Measurements from ENCODE around the gene TRIM74. TPM values are rescaled to one million over a fixed set of nuclear protein-coding genes. Genes with fewer than 3 reads are reported as not detected.
"Not testable (repeated sequence)": the region's sequence is repeated elsewhere in the genome, so short reads cannot be mapped to it uniquely, and the experiment has no call there.

TRIM74 gene
- total and polyA plus RNA-seq, 4 donors = 0.69 to 0.84 TPM; not detected in 2

DNA sequence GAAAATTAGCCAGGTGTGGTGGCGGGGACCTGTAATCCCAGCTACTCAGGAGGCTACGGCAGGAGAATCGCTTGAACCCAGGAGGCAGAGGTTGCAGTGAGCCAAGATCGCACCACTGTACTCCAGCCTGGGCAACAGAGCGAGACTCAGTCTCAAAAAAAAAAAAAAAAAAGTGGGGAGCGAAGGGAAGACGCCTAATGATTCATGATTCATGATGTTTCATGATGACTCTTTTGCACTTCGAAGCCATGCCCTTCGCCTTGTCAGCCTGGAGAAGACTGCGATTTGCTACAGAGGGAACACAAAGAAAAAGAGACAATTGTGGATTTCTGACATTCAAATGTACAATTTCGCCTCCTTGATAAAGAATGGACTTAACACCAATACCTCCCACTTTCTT lies 12.8 kb upstream of the TRIM74 start:
- H3K27me3 ChIP-seq (ENCODE audit: control insufficient read depth in 1 of 2, insufficient read depth in 2 of 2, low read length in 1 of 2); H3K27ac ChIP-seq (ENCODE audit: low read depth in 1 of 2, low read length in 2 of 2); DNase-seq; H3K36me3 ChIP-seq (ENCODE audit: control insufficient read depth in 1 of 2, insufficient read depth in 2 of 2, low read length in 1 of 2); intact Hi-C loops (cut with DNase I); ATAC-seq (ENCODE audit: low FRiP score); H3K4me3 ChIP-seq (ENCODE audit: low read length in 2 of 2); H3K4me1 ChIP-seq (ENCODE audit: control insufficient read depth in 1 of 2, insufficient read depth in 2 of 2, low read length in 2 of 2); H3K9me3 ChIP-seq (ENCODE audit: control insufficient read depth, low read length): not testable (repeated sequence)
- 97 to 100% methylated on average over 3 to 5 of the region's 11 CpGs for WGBS, 2 donors

- H3K36me3 ChIP-seq (ENCODE audit: control insufficient read depth in 1 of 2, insufficient read depth in 2 of 2, low read length in 1 of 2); H3K4me3 ChIP-seq (ENCODE audit: low read length in 2 of 2); H3K27ac ChIP-seq (ENCODE audit: low read depth in 1 of 2, low read length in 2 of 2); intact Hi-C loops (cut with DNase I); H3K4me1 ChIP-seq (ENCODE audit: control insufficient read depth in 1 of 2, insufficient read depth in 2 of 2, low read length in 2 of 2); H3K9me3 ChIP-seq (ENCODE audit: control insufficient read depth, low read length); H3K27me3 ChIP-seq (ENCODE audit: control insufficient read depth in 1 of 2, insufficient read depth in 2 of 2, low read length in 1 of 2); ATAC-seq (ENCODE audit: low FRiP score): not testable (repeated sequence)
- peak in 1 of 2 donors; percentile 13 for DNase-seq
- WGBS, 2 donors = 86 to 93% methylated on average over 2 of the region's 6 CpGs
These were observed 11.1 kb upstream of the TRIM74 start for GRCh38 chr7:72980382-72980781.

GRCh38 chr7:72976434-72976833 lies 7.2 kb upstream of the TRIM74 start:
- 96% methylated on average over 4 of the region's 12 CpGs; no CpG with 5 or more reads in 1 of the 2 donors for WGBS, 2 donors
- H3K36me3 ChIP-seq (ENCODE audit: control insufficient read depth in 1 of 2, insufficient read depth in 2 of 2, low read length in 1 of 2); H3K27ac ChIP-seq (ENCODE audit: low read depth in 1 of 2, low read length in 2 of 2); H3K4me1 ChIP-seq (ENCODE audit: control insufficient read depth in 1 of 2, insufficient read depth in 2 of 2, low read length in 2 of 2); H3K4me3 ChIP-seq (ENCODE audit: low read length in 2 of 2); H3K9me3 ChIP-seq (ENCODE audit: control insufficient read depth, low read length); intact Hi-C loops (cut with DNase I); H3K27me3 ChIP-seq (ENCODE audit: control insufficient read depth in 1 of 2, insufficient read depth in 2 of 2, low read length in 1 of 2): not testable (repeated sequence)
- ATAC-seq (ENCODE audit: low FRiP score) = peak; percentile 47
- peak in 1 of 2 donors; percentile 30 for DNase-seq

GRCh38 chr7:72975656-72976286 lies 6.5 kb upstream of the TRIM74 start:
- H3K27ac ChIP-seq (ENCODE audit: low read depth in 1 of 2, low read length in 2 of 2); H3K4me1 ChIP-seq (ENCODE audit: control insufficient read depth in 1 of 2, insufficient read depth in 2 of 2, low read length in 2 of 2); H3K4me3 ChIP-seq (ENCODE audit: low read length in 2 of 2); H3K9me3 ChIP-seq (ENCODE audit: control insufficient read depth, low read length); H3K36me3 ChIP-seq (ENCODE audit: control insufficient read depth in 1 of 2, insufficient read depth in 2 of 2, low read length in 1 of 2); H3K27me3 ChIP-seq (ENCODE audit: control insufficient read depth in 1 of 2, insufficient read depth in 2 of 2, low read length in 1 of 2); intact Hi-C loops (cut with DNase I): not testable (repeated sequence)
- ATAC-seq (ENCODE audit: low FRiP score) (peak; percentile 23), DNase-seq (peak; percentile 48 to 75)
- 61 to 70% methylated on average over 9 to 14 of the region's 55 CpGs for WGBS, 2 donors

- H3K4me1 ChIP-seq (ENCODE audit: control insufficient read depth in 1 of 2, insufficient read depth in 2 of 2, low read length in 2 of 2); H3K4me3 ChIP-seq (ENCODE audit: low read length in 2 of 2); intact Hi-C loops (cut with DNase I); H3K36me3 ChIP-seq (ENCODE audit: control insufficient read depth in 1 of 2, insufficient read depth in 2 of 2, low read length in 1 of 2); ATAC-seq (ENCODE audit: low FRiP score); H3K27me3 ChIP-seq (ENCODE audit: control insufficient read depth in 1 of 2, insufficient read depth in 2 of 2, low read length in 1 of 2); H3K9me3 ChIP-seq (ENCODE audit: control insufficient read depth, low read length); H3K27ac ChIP-seq (ENCODE audit: low read depth in 1 of 2, low read length in 2 of 2): not testable (repeated sequence)
- WGBS, 2 donors = 89 to 91% methylated on average over 3 to 4 of the region's 7 CpGs
- peak in 1 of 2 donors; percentile 23 for DNase-seq
These were observed 5.5 kb upstream of the TRIM74 start for GRCh38 chr7:72974781-72975180.

DNA sequence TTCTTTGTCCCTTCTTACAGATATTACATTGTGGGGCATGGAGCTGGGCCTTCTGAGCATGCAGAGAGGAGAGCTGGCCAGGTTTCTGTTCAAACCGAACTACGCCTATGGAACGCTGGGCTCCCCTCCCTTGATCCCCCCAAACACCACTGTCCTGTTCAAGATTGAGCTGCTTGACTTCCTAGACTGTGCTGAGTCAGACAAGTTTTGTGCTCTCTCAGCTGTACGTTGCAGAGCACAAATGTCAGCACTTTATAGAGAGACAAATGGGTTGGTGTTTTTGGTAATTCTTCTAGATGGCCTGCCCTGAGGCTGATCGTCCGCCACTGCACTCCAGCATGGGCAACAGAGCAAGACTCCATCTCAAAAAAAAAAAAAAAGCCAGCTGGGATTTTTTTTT lies 2.2 kb upstream of the TRIM74 start:
- ATAC-seq (ENCODE audit: low FRiP score); H3K4me1 ChIP-seq (ENCODE audit: control insufficient read depth in 1 of 2, insufficient read depth in 2 of 2, low read length in 2 of 2); H3K36me3 ChIP-seq (ENCODE audit: control insufficient read depth in 1 of 2, insufficient read depth in 2 of 2, low read length in 1 of 2); DNase-seq; H3K9me3 ChIP-seq (ENCODE audit: control insufficient read depth, low read length); H3K27ac ChIP-seq (ENCODE audit: low read depth in 1 of 2, low read length in 2 of 2); intact Hi-C loops (cut with DNase I); H3K4me3 ChIP-seq (ENCODE audit: low read length in 2 of 2); H3K27me3 ChIP-seq (ENCODE audit: control insufficient read depth in 1 of 2, insufficient read depth in 2 of 2, low read length in 1 of 2): not testable (repeated sequence)
- no CpG with 5 or more reads among the region's 6 CpGs for WGBS, 2 donors

DNA sequence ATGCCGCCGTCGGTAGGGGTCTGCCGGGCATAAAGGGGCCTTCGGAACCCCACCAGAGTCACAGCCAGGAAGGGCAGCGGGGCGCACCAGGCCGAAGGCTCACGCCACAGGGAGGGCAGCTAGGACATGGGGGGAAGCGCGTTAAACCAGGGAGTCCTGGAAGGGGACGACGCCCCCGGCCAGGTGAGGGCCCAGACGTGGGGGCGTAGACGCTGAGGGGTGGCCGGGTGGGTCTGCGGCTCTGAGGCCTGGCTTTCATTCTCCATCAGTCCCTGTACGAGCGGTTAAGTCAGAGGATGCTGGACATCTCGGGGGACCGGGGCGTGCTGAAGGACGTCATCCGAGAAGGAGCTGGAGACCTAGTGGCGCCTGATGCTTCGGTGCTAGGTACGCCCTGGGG lies 422 bp upstream of the TRIM74 start:
- ATAC-seq (ENCODE audit: low FRiP score) = not testable (repeated sequence)
- WGBS, 2 donors = 20 to 42% methylated on average over 7 to 19 of the region's 29 CpGs

GRCh38 chr7:72966892-72967291 lies 2.4 kb downstream of the TRIM74 start:
- H3K27me3 ChIP-seq (ENCODE audit: control insufficient read depth in 1 of 2, insufficient read depth in 2 of 2, low read length in 1 of 2); intact Hi-C loops (cut with DNase I); H3K4me3 ChIP-seq (ENCODE audit: low read length in 2 of 2); H3K36me3 ChIP-seq (ENCODE audit: control insufficient read depth in 1 of 2, insufficient read depth in 2 of 2, low read length in 1 of 2); H3K9me3 ChIP-seq (ENCODE audit: control insufficient read depth, low read length); H3K4me1 ChIP-seq (ENCODE audit: control insufficient read depth in 1 of 2, insufficient read depth in 2 of 2, low read length in 2 of 2); ATAC-seq (ENCODE audit: low FRiP score); H3K27ac ChIP-seq (ENCODE audit: low read depth in 1 of 2, low read length in 2 of 2): not testable (repeated sequence)
- peak; percentile 32 for DNase-seq
- WGBS, 2 donors = 86% methylated on average over 2 of the region's 3 CpGs

More for the DNA sequence above, 422 bp upstream of the TRIM74 start:
- peak in 1 of 2 donors; percentile 24 for DNase-seq
- H3K27me3 ChIP-seq (ENCODE audit: control insufficient read depth in 1 of 2, insufficient read depth in 2 of 2, low read length in 1 of 2); H3K27ac ChIP-seq (ENCODE audit: low read depth in 1 of 2, low read length in 2 of 2); H3K36me3 ChIP-seq (ENCODE audit: control insufficient read depth in 1 of 2, insufficient read depth in 2 of 2, low read length in 1 of 2); H3K4me1 ChIP-seq (ENCODE audit: control insufficient read depth in 1 of 2, insufficient read depth in 2 of 2, low read length in 2 of 2); H3K9me3 ChIP-seq (ENCODE audit: control insufficient read depth, low read length); intact Hi-C loops (cut with DNase I); H3K4me3 ChIP-seq (ENCODE audit: low read length in 2 of 2): not testable (repeated sequence)

GRCh38 chr7:72965186-72965975 lies 3.9 kb downstream of the TRIM74 start:
- H3K4me1 ChIP-seq (ENCODE audit: control insufficient read depth in 1 of 2, insufficient read depth in 2 of 2, low read length in 2 of 2); H3K9me3 ChIP-seq (ENCODE audit: control insufficient read depth, low read length); H3K27me3 ChIP-seq (ENCODE audit: control insufficient read depth in 1 of 2, insufficient read depth in 2 of 2, low read length in 1 of 2); H3K27ac ChIP-seq (ENCODE audit: low read depth in 1 of 2, low read length in 2 of 2); H3K36me3 ChIP-seq (ENCODE audit: control insufficient read depth in 1 of 2, insufficient read depth in 2 of 2, low read length in 1 of 2); ATAC-seq (ENCODE audit: low FRiP score); H3K4me3 ChIP-seq (ENCODE audit: low read length in 2 of 2); DNase-seq; intact Hi-C loops (cut with DNase I): not testable (repeated sequence)
- WGBS, 2 donors = no CpG with 5 or more reads among the region's 31 CpGs

All from aorta (tissue), 5 donors.